ENCODE results near the gene POLR2M.

The POLR2M gene

DNA sequence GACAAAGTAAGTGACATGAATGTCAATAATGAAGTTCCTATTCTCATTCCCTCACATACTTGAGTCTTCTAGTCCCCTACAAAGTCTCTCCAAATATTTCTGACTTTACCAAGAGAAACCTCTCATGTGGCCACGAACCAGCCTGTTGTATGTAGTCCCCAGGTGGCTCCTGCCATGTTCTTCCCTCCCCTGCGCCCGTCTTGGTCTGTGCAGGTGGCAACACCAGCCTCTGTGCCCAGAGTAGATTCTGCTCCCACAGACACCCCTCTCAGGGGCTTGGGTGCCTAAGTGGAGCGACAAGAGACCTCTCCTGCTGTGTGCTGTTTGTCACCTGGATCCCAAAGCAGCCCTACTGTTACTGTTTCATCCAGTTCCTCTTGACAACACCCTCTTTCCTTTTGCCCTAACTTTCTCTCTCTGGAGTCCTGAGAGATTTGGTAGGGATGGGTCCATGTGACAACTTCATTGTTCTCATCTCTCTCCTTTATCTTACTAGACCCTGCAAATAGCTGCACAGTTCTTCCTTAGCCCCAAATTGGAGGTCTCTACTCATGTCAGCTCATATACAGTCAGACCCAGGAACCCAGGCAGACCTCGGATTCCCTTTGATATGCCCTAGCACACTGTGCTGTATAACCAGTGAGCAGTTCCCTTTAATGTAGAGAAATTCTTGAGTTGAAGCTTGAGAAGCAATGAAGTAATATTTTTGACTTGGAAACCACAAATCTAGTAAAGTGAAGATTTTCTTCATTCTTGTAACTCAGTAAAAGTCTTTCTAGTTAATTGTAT is 56.9 kb downstream of the POLR2M start:
- no peak overlapping the region for H2BK12ac ChIP-seq (ENCODE audit: low read length)
- no peaks in the 10 kb centered on the region for H3K36me3 ChIP-seq (replicated peaks in 1 of 2; ENCODE audit: control insufficient read depth in 2 of 2, insufficient read depth in 2 of 2, low read length in 2 of 2)
- H2AFZ ChIP-seq (ENCODE audit: low read length), result no peak overlapping the region

More for the DNA sequence above, 56.9 kb downstream of the POLR2M start:
- H3K4me1 ChIP-seq (ENCODE audit: control insufficient read depth in 2 of 2, insufficient read depth in 1 of 2, low read depth in 1 of 2, low read length in 2 of 2), result no peaks in the 10 kb centered on the region
- peaks cover 0 to 14% (median 0%) of the 10 kb centered on the region in 3 experiments for H3K27me3 ChIP-seq (ENCODE audit: control insufficient read depth in 3 of 3, insufficient read depth in 3 of 3, low read depth in 1 of 3, low read length in 3 of 3)
- no peak overlapping the region for H2BK120ac ChIP-seq (ENCODE audit: low read depth, low read length)
- H2BK15ac ChIP-seq (ENCODE audit: low read length), result no peak overlapping the region
- no peak overlapping the region for H2AK5ac ChIP-seq (ENCODE audit: low read depth, low read length)
- no peak overlapping the region for H3K9ac ChIP-seq (ENCODE audit: low read depth, low read length, poor library complexity)
- no peak overlapping the region for H3K4me2 ChIP-seq (ENCODE audit: insufficient read depth, low read length, poor library complexity, severe bottlenecking)
- H3K9me3 ChIP-seq (replicated peaks in 1 of 2; ENCODE audit: control insufficient read depth in 2 of 2, insufficient read depth in 1 of 2, low read depth in 1 of 2, low read length in 2 of 2), result no peaks in the 10 kb centered on the region
- no CpG with 5 or more reads among the region's 5 CpGs for WGBS, 2 donors (ENCODE audit: extremely low coverage in 2 of 2, insufficient read length in 2 of 2, insufficient replicate concordance in 1 of 2)
- no peak overlapping the region for H3K27ac ChIP-seq (replicated peaks; ENCODE audit: low read length)
- H2BK5ac ChIP-seq (ENCODE audit: low read length), result no peak overlapping the region
- no peaks in the 10 kb centered on the region for H3K79me1 ChIP-seq (ENCODE audit: low read depth, low read length)
- no peak overlapping the region for H3K4me3 ChIP-seq (ENCODE audit: low read length in 2 of 2)
- H3K23ac ChIP-seq (ENCODE audit: low read depth, low read length, poor library complexity), result no peak overlapping the region
- DNase-seq (ENCODE audit: low spot score), result no peak
- no peak overlapping the region for H4K91ac ChIP-seq (ENCODE audit: low read depth, low read length, poor library complexity)
- H3K14ac ChIP-seq (ENCODE audit: low read length), result no peak overlapping the region
- H4K8ac ChIP-seq (ENCODE audit: low read depth, low read length), result no peak overlapping the region
- no peak overlapping the region for H3K4ac ChIP-seq (ENCODE audit: low read length)
- no peak overlapping the region for H3K18ac ChIP-seq (ENCODE audit: low read length)
